Endothelial cell of hepatic sinusoid (primary cell): ENCODE data around the gene PRKG1.

Experiments used
- in situ Hi-C: cut with HindIII; loops from 2 replicates; pipeline ENCODE4 v1.10.0; 2017; ENCODE audit warnings: low sequenced_read_pairs

The PRKG1 gene

DNA sequence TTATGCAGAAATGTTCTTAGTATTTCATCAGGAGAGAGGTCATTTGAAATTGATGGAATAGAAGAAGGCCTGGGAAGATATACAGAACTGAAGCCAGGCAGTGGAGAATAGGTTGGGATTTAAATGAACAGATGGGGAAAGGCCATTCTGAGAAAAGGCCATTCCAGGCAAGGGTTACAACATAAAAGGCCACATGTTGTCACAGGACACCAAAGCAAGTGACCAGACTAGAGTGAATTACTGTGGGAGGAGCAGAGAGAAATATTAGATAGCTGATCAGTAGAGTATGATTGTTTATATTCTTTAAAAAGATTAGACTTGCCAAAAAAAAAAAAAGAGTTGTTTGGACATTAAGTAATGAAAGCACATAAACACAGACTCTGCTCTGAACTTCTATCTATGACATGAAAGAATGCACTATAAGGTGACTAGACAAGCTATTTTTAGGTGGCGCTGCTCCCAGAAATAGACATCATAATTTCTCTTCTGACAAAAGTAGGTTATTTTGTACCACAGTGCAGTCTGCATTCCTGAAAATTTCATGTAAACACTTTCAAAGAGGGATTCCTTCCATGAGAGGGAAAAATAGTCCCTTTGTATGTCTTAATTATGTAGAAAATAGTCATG lies 1184.6 kb downstream of the PRKG1 start:
- in situ Hi-C loops: no loop called here

DNA sequence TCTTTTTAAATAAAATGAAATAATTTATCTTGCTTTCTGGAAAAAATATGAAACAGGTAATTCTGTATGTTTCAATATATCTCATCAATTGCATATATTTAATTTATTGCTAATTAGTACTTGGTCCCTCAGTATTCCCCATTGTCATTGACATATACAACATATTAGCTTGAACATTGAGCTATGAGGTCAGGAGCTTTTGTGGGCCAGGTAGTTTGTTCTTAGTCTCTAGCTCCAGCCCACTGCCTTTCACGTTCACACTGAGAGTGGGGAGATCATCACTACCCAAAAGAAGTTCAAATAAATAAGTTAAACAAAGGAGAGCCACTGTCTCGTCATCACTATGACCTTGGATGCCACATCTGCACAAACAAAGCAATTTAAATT lies 1185.1 kb downstream of the PRKG1 start:
- in situ Hi-C loops: no loop called here

DNA sequence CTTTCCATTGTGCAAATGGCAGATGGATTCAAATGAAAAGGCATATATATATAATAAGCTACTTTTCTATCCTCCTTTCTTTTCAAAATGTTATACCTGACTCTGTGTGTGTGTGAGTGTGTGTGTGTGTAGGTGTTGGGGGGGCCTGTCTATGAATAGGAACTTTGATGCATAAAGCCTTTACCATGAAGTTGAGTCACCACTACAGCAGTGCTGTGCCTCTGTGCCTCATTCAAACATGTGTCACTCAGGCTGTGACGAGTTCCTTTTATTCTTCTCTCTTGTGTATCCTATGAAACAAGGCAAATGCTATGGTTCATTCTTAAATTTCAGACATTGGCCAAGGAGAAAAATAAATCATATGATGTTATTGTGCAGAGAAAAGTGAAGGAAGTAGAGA lies 1187.1 kb downstream of the PRKG1 start:
- in situ Hi-C loops: no loop called here

DNA sequence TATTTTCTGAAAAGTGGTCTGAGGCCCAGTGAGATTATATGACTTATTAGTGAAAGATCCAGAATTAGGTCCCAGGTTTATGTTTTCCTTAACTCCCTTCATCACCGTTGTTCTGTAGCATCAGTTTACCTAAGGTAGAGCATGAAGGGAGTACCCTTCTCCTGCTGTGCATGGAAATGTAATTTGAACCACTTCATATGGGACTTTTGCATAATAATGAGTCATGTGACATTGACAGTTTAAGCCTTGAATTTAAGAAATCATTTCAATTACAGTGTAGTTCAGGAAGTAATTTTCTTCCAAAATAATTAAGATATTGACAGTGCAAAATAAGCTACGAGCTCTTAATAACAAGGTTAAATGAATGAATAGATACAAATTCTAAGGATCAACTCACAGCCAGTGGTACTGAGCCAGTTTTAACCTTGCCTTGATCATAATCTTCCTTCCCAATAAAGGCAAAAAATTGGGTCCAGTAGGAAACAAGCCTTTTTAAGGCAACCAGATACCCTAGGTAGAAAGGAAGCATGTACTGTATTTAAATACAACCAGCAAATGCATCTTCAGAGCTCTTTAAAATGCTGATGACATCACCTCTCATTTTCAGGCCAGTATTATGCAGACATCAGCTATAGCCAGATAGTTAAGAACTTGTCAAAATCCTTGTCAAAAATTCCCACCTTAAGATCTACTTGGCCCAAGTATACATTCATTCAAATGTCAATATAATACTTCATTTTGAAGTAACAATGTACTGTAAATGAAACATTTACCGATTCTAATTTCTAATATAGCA lies 1191.0 kb downstream of the PRKG1 start:
- in situ Hi-C loops: no loop called here

DNA sequence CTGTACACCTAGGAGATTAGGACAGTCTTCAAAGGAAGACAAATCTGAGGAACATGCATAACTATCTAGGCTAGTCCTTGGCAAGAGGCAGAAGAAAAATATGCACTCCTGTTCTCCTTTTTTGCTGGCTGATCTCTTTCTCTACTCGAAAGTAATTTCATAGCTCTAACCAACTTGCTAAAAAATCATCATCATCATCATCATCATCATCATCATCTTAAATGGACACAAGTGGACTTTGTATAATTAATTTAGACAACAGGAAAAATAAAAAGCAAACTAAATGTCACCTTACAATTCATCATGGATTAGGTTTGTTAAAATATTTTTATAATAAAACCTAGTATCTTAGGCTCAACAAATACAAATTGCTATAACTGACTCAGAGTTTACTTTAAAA lies 1192.6 kb downstream of the PRKG1 start:
- in situ Hi-C loops: no loop called here

DNA sequence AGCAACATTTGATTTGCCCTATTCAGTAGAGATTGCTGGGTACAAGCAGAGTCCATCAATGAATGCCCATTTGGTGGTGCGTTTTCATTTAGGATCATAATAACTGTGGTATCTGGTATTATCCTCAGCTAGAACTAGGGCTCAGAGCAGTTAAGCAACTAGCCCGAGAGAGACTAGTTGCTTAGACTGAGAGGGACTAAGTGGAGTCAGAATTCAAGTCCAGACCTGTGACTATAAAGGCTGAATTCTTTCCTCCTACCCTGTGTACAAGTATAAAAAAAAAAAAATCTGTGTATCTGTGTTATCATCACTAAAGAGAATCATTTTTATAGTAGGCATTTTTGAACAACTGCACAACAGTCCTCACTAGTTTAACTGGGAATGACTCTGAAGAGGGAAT lies 1194.5 kb downstream of the PRKG1 start:
- in situ Hi-C loops: no loop called here

- in situ Hi-C loops: no loop called here
These were observed 1194.9 kb downstream of the PRKG1 start for GRCh38 chr10:52269233-52269632.

DNA sequence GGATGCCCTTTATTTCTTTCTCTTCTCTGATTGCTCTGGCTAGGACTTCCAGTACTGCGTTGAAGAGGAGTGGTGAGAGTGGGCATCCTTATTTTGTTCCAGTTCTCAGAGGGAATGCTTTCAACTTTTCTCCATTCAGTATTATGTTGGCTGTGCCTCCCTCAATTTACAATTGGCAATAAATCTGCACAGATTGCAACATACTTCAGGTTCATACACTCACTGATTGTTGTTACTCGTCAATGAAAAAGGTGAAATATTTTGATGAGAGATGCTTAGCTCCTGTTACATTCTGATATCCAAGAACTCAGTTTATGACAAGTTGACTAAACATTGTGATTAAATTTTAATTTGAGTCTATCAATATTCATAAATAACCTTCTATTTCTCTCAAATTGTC lies 1201.9 kb downstream of the PRKG1 start:
- in situ Hi-C loops: no loop called here

- in situ Hi-C loops: no loop called here
These were observed 1202.7 kb downstream of the PRKG1 start for GRCh38 chr10:52276986-52277385.

DNA sequence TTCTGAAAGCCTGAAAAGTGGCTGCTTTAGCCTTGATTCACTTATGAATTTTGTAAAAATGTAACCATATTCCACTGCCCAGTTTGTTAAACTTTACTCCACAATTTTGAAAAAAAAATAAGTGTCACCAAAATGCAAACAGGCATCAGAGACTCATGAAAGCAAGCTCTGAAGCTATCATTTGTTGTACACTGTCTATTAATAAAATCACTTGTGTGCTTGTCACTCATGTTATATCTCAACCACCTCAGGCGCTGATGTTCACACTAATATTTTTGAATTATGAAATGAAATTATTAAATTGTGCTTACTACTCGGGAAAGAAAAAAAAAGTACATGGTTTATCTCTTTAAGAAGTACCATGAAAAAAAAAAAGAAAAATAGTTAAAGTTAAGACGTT lies 1205.3 kb downstream of the PRKG1 start:
- in situ Hi-C loops: no loop called here

- in situ Hi-C loops: no loop called here
These were observed 1205.8 kb downstream of the PRKG1 start for GRCh38 chr10:52280051-52280450.

DNA sequence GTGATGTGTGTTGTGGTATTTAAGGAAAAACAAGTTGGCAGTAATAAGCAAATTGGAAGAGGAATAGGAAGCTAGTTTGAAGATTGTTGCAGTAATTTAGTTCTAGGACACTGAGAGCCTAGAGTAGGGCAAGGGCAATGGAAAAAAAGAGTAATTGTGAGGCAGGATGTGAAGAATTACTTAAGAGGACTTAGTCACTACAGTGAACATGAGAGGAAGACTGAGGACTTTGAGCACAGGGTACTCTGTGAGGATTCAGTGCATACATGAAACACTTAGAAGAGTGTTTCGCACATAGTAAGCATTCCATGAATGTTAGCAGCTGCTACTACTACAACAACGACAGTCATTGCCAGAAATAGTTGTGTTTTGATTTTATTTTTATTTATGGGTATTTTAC lies 1208.9 kb downstream of the PRKG1 start:
- in situ Hi-C loops: no loop called here

DNA sequence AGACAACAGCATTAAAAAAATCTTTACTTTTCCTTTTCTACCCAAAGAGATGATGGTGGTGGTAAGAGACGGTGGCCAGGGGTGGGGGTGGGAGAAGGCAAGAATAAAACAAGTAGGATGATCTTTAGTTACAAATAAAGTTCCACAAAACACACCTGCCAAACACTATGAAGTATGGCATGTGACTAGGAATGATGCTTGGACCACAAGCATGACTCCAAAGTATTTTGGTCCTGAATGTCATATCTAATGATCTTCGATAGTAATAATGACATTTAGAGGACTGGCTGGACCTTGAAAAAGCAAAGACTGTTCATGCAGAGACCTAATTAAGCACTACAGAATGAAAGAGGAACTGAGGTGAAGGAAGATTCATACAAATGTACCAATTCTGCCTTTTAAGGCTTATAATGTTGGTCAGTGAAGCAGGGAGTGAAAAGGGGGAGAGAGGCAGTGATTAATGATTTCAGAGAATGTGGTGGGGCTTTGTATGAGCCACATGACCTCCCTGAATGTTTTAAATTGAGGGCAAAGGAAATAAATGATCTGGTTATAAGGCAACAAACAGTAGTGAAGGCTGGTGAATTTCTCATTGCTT lies 1210.2 kb downstream of the PRKG1 start:
- in situ Hi-C loops: no loop called here

- in situ Hi-C loops: no loop called here
These were observed 1213.6 kb downstream of the PRKG1 start for GRCh38 chr10:52287866-52288265.

DNA sequence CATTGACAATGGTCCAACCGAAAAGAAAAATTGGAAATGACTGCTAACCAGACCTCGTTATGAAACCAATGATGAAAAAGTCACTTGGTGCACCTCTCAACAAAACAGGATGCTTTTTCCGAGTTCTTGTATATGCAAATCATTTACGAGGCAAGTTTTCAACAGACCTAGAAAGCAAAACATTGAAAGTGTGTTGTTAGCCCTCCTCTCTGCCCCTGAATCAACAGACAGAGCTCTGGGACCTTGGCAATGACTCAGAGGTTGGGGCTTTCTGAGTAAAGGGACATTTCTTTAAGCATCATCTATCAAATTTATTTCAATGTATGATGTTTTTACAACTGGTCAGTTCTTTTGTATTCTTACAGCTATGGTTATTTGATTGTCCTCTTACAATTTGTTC lies 1223.5 kb downstream of the PRKG1 start:
- in situ Hi-C loops: no loop called here

DNA sequence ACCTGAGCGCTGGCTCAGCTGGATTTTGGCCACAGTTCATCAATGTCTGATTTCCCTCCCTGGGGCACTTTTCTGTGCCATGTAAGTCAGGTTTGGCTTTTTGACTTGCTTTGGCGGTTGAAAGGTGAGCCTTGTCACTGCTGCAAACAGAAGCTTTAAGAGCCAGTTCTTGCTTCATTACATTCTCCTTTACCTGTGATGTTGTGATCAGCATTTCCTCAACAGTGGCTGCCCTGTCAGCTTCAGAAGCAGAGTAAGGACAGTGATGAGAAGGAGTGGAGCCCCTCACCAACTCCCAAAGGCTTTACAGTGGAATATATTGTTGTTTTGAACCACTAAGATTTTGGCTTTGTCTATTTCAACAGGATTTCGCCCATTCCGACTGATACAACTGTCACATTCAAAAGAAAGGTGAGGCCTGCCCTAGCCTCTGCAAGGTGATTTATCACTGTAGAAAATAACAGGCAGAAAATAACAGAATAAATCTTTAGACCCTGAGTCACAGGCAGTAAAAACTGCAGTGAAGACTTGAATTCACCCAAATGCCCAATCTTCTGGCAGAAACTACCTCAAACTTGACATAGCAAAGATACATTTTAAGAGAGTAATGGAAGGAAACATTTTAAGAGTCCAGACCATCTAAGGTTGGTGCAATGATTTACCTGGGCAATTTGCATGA lies 1226.5 kb downstream of the PRKG1 start:
- in situ Hi-C loops: no loop called here

DNA sequence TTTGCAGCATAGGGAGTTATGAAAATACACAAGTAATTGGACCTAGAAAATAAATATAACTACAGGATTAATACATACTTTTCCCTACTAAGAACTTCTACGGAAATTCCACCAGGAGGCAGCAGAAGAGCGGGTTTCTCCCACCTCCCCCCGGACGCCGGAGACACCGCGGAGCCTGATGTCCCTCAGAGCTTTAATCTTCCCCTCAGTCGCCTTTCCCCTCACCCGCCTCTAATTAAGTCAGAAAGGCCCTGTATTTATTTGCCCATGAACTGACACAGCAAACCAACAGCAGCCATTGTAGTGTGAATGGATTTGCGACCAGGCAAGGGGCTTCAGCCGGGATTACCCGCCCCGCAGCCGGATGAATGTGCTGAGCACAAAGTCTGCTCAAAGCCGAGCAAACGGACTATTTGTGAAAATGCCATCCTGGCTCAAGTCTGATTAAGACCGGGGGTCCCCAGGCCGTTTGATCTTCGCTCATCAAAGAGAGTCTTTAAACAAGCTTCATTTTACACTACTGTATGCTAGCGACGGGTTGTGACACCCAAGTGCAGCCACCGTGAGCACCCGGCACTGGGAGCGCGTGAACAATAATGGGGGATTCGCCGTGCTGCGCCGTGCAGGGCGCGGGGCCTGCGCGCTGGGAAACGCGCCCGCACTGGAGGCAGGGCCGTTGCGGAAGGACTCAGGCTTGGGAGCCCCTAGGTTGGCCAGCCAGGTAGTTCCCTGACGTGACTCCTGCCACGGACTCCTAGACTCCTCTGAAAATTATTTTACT lies 1234.2 kb downstream of the PRKG1 start:
- in situ Hi-C loops: loop anchor here (5.0 kb wide), 2 partner anchors 184 to 244 kb away; no protein-coding TSS in a partner anchor

DNA sequence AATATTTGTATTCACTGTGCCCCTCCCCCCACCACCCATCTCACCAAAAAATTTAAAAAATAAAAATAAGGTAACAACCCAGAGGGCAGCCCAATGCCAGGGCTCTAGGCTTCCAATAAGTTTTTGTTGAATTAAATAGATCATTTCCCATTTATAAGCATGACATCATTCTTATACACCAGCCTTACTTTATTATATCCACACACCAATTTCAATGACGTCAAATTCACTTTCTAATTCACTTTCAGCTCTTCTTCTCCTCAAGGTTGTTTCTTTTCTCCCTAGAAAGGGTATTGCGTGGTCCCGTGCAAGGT lies 1238.6 kb downstream of the PRKG1 start:
- in situ Hi-C loops: loop anchor here (10.0 kb wide), 1 partner anchor 162 kb away; no protein-coding TSS in a partner anchor

GRCh38 chr10:52313256-52313932 lies 1239.1 kb downstream of the PRKG1 start:
- in situ Hi-C loops: loop anchor here (10.0 kb wide), 1 partner anchor 161 kb away; no protein-coding TSS in a partner anchor
